Kidney (tissue), 14 donors: ENCODE data around the gene JAK3. TPM values are rescaled to one million over a fixed set of nuclear protein-coding genes. Genes with fewer than 3 reads are reported as not detected.
"Not testable (repeated sequence)": the region's sequence is repeated elsewhere in the genome, so short reads cannot be mapped to it uniquely, and the experiment has no call there.

Experiments used
- DNase-seq, 5 donors: peaks; one replicate each; pipeline ENCODE4 v3.0.0-alpha.2; 2013 to 2020
- FAIRE-seq: peaks from 2 replicates; lab custom pipeline; 2012; peaks lifted over from hg19 to GRCh38; lab: Jason Lieb, UNC
- H3K27ac ChIP-seq, 2 donors: one replicate each; pipeline ENCODE4 v1.7.0; 2013; ENCODE audit warnings: low read depth in 2 of 2, low read length in 2 of 2, inconsistent platforms in 1 of 2
- H3K27me3 ChIP-seq: one replicate; pipeline ENCODE4 v1.7.1; 2013; ENCODE audit warnings: low read length, inconsistent platforms; ENCODE audit not compliant: control insufficient read depth, insufficient read depth
- H3K36me3 ChIP-seq, 3 donors: one replicate each; pipeline versions ENCODE4 v1.7.0 to v1.7.1; 2013; ENCODE audit warnings: low read length in 3 of 3, control low read depth in 1 of 3, inconsistent platforms in 1 of 3; ENCODE audit not compliant: insufficient read depth in 3 of 3, control insufficient read depth in 2 of 3
- H3K4me1 ChIP-seq, 3 donors: one replicate each; pipeline versions ENCODE4 v1.7.0 to v1.7.1; 2013; ENCODE audit warnings: low read length in 3 of 3, inconsistent platforms in 1 of 3, low read depth in 1 of 3; ENCODE audit not compliant: control insufficient read depth in 2 of 3, insufficient read depth in 2 of 3
- H3K4me3 ChIP-seq, 3 donors: one replicate each; pipeline versions ENCODE4 v1.7.0 to v1.8.1; 2013; ENCODE audit warnings: low read length in 3 of 3, control low read depth in 1 of 3, inconsistent platforms in 1 of 3
- H3K9ac ChIP-seq, 3 donors: one replicate each; pipeline versions ENCODE4 v1.7.0 to v1.7.1; 2013; ENCODE audit warnings: low read length in 3 of 3, control low read depth in 1 of 3, inconsistent platforms in 1 of 3
- H3K9me3 ChIP-seq, 3 donors: one replicate each; pipeline versions ENCODE4 v1.7.0 to v1.7.1; 2013; ENCODE audit warnings: low read length in 3 of 3, control low read depth in 1 of 3, inconsistent platforms in 1 of 3; ENCODE audit not compliant: control insufficient read depth in 2 of 3, insufficient read depth in 1 of 3
- intact Hi-C: fragments of 100-400 bp; cut with DNase I; formaldehyde crosslinking; loops from one replicate; pipeline ENCODE4 v1.11.1; 2022
- polyA plus RNA-seq: library from polyadenylated mRNA; stranded (reverse); fragments of 350-450 nt; fragmentation: Illumina TruSeq; extraction: RNeasy Lipid Tissue Mini Kit (QIAGEN cat#74804); gene quantifications from one replicate; pipeline ENCODE4 v1.2.3, GENCODE V29; 2014; ENCODE audit warnings: low read depth, low replicate concordance; ENCODE audit not compliant: insufficient read depth
- total RNA-seq: library from RNA; stranded (reverse); fragmentation: NEBNext Ultra II Directional; extraction: Animal tissue kit (Norgen Biotek cat#: 25700); gene quantifications from one replicate; pipeline ENCODE4 v1.2.1, GENCODE V29; 2021
- TF ChIP-seq, protein P1 (sequence below): IDR thresholded peaks from 3 replicates; pipeline ENCODE4 v1.5.1; 2012; ENCODE audit warnings: mild to moderate bottlenecking, moderate library complexity, borderline replicate concordance; ENCODE audit not compliant: insufficient read depth; ENCODE audit errors: extremely low read depth
- donor health status: control.
- donor health status: control.
- donor health status: control.
- donor health status: control.
- donor health status: control.
- donor health status: DM: yes; HTN: yes; CAD: no.
- donor health status: Normal renal cell carcinoma (clear cell type).

The JAK3 gene
- total and polyA plus RNA-seq, 2 donors from 2014 or later: 3.5 to 30.8 TPM

DNA sequence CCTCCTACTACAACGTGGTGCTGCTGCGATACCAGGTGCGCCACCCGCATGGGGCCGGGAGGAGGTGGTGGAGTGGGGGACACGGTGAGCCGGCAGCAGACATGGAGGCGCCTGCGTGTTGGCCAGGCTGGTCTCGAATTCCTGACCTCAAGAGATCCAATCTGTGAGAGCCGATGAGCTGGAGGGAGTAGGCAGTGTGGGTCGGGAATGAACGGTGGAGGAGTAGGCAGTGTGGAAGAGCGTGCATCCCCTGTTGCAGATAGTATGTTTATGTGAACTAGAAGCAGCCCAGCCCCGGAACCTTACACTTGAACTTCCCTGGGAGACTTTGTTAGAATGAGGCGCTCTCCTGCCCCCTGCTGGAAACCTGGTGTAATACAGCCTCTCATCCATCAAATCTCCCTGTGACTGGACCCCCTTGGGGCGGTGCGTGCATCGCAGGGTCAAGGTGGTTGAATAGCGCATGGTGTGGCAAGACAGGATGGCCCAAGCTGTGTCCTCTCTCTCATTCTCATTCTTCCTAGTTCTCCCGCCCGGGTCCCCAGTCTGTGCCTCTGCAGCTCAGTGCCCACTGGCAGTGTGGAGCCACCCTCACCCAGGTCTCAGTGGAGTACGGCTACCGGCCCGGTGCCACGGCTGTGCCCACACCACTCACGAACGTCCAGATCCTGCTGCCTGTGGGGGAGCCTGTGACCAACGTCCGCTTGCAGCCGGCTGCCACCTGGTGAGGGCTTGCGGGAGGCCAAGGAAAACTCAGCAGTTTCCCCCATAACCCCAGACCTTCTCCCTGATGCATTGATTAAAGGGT lies 63.4 kb downstream of the JAK3 start:
- FAIRE-seq (no peak), DNase-seq (peak; percentile 78 to 91 (median 86))
- no peaks in the 10 kb centered on the region for H3K9me3 ChIP-seq
- no peak overlapping the region for H3K9ac ChIP-seq
- H3K27me3 ChIP-seq: no peaks in the 10 kb centered on the region
- peak overlapping the region in 2 of 3 donors; percentile 3 to 4 for H3K4me3 ChIP-seq
- TF ChIP-seq, protein P1, sequence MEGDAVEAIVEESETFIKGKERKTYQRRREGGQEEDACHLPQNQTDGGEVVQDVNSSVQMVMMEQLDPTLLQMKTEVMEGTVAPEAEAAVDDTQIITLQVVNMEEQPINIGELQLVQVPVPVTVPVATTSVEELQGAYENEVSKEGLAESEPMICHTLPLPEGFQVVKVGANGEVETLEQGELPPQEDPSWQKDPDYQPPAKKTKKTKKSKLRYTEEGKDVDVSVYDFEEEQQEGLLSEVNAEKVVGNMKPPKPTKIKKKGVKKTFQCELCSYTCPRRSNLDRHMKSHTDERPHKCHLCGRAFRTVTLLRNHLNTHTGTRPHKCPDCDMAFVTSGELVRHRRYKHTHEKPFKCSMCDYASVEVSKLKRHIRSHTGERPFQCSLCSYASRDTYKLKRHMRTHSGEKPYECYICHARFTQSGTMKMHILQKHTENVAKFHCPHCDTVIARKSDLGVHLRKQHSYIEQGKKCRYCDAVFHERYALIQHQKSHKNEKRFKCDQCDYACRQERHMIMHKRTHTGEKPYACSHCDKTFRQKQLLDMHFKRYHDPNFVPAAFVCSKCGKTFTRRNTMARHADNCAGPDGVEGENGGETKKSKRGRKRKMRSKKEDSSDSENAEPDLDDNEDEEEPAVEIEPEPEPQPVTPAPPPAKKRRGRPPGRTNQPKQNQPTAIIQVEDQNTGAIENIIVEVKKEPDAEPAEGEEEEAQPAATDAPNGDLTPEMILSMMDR: peak; percentile 62
- H3K36me3 ChIP-seq: no peaks in the 10 kb centered on the region
- H3K4me1 ChIP-seq: no peaks in the 10 kb centered on the region
- intact Hi-C loops: no loop called here
- no peak overlapping the region for H3K27ac ChIP-seq

DNA sequence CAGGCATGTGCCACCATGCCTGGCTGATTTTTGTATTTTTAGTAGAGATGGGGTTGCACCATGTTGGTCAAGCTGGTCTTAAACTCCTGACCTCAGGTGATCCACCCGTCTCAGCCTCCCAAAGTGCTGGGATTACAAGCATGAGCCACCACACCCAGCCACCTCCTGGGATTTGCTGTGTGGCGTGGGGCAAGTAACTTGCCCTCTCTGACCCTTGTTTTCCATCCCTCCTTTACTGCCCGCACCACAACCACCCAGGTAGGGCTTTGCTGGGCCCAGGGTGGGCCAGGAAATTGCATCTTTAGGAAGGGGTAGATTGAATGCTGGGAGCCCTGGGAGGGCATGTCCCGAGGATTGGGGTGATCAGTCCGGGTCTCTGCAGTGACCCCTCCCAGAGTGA lies 64.1 kb downstream of the JAK3 start:
- intact Hi-C loops, H3K36me3 ChIP-seq: not testable (repeated sequence)

DNA sequence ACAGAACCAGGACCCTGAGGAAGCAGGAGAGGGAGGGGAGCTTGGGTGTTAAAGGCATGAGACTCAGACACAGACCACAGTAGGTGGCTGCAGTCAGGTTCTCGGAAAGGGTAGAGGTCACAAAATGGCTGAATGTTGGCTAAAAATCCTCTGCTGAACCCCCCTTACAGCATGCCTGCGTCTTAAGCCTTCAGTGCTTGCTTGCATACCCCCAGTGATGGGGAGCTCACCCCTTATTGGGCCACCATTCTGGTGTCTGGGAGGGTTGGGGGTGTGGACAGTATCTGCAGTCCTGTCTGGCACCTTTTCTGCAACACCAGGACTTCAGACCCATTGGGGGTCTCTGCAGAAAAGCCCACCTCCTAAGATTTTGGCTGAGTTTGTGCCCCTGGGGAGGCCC lies 67.0 kb downstream of the JAK3 start:
- Histone ChIP-seq H3K36me3 (no peaks in the 10 kb centered on the region), H3K9me3 (no peaks in the 10 kb centered on the region), H3K9ac (no peak overlapping the region), H3K4me1 (peaks cover 0 to 4% (median 0%) of the 10 kb centered on the region in 3 donors), H3K27ac (no peak overlapping the region), H3K27me3 (no peaks in the 10 kb centered on the region), H3K4me3 (no peak overlapping the region)
- DNase-seq: no peak
- TF ChIP-seq, protein P1: no peak
- FAIRE-seq: no peak
- intact Hi-C loops: no loop called here

More for the DNA sequence above, 64.1 kb downstream of the JAK3 start:
- FAIRE-seq, H3K9ac ChIP-seq, DNase-seq, H3K27ac ChIP-seq, H3K4me1 ChIP-seq, H3K27me3 ChIP-seq, H3K9me3 ChIP-seq: not testable (repeated sequence)
- H3K4me3 ChIP-seq: peak overlapping the region in 1 of 3 donors; percentile 3

DNA sequence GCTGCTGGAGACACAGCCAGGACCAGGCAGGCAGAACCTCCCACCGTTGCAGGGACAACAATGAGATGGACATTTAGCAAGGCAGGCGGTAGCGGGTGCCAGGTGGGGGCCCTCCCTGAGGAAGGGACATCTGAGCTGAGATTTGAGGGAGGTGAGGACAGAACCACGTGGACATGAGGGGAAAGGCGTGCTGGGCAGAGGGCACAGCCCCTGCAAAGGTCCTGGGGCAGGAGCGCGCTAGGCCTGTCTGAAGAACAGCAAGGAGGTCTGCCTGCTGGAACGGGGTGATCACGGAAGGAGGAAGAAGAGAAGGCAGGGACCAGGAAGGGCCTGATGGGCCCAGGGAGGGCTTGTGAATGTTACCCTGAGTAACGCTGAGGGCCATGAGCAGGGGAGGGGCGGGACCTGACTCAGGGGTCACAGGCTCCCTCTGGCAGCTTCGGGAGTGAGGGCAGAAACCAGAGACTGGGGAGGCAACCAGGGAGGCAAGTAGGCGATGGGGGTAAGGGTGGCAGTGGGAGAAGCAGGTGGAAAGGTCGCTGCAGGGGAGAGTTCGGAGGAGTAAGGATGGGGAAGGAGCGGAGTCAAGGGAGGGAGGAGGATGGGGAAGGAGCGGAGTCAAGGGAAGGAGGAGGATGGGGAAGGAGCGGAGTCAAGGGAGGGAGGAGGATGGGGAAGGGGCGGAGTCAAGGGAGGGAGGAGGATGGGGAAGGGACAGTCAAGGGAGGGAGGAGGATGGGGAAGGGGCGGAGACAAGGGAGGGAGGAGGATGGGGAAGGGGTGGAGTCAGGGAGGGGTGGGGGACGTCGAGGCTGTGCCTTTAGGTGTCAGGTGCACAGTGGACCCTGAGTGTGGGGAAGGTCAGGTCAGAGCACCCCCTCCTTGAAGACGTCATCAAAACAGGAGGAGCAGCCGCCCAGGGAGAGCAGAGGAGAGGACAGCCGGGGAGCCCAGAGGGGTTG lies 68.5 kb downstream of the JAK3 start:
- no peak for FAIRE-seq
- Histone ChIP-seq H3K4me1 (peaks cover 0 to 4% (median 0%) of the 10 kb centered on the region in 3 donors), H3K4me3 (no peak overlapping the region), H3K9me3 (no peaks in the 10 kb centered on the region), H3K27me3 (no peaks in the 10 kb centered on the region), H3K36me3 (no peaks in the 10 kb centered on the region), H3K27ac (no peak overlapping the region), H3K9ac (no peak overlapping the region)
- DNase-seq: peak in 4 of 5 donors; percentile 59 to 84 (median 68)
- TF ChIP-seq, protein P1: no peak
- intact Hi-C loops: no loop called here
